Measurements from ENCODE around the gene TPD52L1. TPM values are rescaled to one million over a fixed set of nuclear protein-coding genes. Genes with fewer than 3 reads are reported as not detected.

TPD52L1 gene
- total and polyA plus RNA-seq, 2 experiments from 2014 or later = 5.1 to 12.3 TPM

DNA sequence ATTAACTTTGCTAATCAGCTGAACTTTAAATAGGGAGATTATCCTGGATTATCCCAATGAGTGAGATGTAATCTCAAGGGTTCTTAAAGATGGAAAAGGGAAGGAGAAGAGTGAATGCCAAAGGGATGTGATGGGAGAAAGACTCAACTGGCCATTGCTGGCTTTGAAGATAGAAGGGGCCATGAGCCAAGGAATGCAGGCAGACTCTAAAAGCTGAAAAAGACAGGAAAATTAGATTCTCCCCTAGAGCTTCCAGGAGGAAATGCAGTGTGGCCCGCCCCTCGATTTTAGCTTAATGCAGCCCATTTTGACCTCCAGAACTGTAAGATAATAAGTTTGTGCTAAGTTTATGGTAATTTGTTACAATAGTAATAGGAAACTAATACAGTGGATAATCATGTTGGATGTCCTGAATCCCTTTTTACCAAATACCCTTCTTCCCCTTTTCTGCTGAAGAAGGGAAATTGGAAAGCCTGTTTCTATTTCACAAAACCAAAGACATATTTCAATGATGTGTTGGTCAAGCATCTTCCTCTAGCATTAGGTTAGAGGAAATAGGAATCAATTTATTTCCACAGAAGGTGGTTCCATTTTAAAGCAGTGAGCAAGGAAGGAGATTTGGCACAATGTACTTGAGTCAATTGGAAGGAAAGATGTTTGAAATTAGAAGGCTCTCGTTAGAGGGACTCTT lies 151.5 kb downstream of the TPD52L1 start:
- in situ Hi-C loops (cut with MboI) = loop anchor here (10.0 kb wide), 2 partner anchors 430 to 650 kb away; partner anchors contain the start of gene HINT3
- Histone ChIP-seq H3K27me3 (replicated peaks; ENCODE audit: insufficient read depth) (peaks cover 6% of the 10 kb centered on the region; the same call in 1 of the 2 replicates), H3K9ac (no peak overlapping the region), H3K4me1 (ENCODE audit: insufficient read depth) (peaks cover 7% of the 10 kb centered on the region), H3K9me3 (ENCODE audit: low read depth) (no peaks in the 10 kb centered on the region), H3K4me3 (no peak overlapping the region), H3K79me2 (ENCODE audit: insufficient read depth) (peaks cover 8% of the 10 kb centered on the region), H3K27ac (no peak overlapping the region), H2AFZ (no peak overlapping the region), H3K36me3 (ENCODE audit: low read depth) (no peaks in the 10 kb centered on the region), H3F3A (ENCODE audit: insufficient read depth) (peaks cover 22% of the 10 kb centered on the region), H3K4me2 (ENCODE audit: unreplicated experiment) (no peak overlapping the region), H3K9me2 (ENCODE audit: insufficient read depth) (no peaks in the 10 kb centered on the region), H4K20me1 (ENCODE audit: insufficient read depth) (no peaks in the 10 kb centered on the region)
- TF ChIP-seq EZH2 (IDR thresholded peaks at IDR 0.05; ENCODE audit: insufficient read depth, poor library complexity, severe bottlenecking) = no peak
- DNase-seq = no peak
- 67 to 72% methylated on average over 3 of the region's 3 CpGs for WGBS, 2 experiments (ENCODE audit: low coverage in 1 of 2, low lambda C conversion rate in 2 of 2, missing lambda C conversion rate in 2 of 2)

DNA sequence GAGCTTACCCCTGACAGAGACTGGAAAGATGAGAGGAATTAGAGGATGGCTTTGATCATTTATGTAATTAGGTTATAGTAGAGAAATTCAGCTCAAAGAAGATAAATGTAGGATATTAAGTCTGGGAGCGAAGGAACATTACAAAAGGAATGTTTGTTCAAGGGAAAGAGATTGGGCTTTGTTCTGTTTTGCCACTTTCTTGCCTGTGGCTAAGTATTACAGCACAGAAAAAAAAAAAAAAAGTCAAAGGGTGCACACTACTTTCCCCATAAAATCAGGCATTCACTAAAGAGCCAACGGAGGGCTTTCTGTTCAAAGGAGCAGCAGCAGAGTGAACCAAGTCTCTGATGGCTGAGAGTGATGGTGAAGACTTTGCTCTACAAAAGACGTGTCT lies 153.2 kb downstream of the TPD52L1 start:
- in situ Hi-C loops (cut with MboI) = loop anchor here (10.0 kb wide), 2 partner anchors 432 to 648 kb away; partner anchors contain the start of gene HINT3
- Histone ChIP-seq H3K27ac (no peak overlapping the region), H3K4me1 (ENCODE audit: insufficient read depth) (no peaks in the 10 kb centered on the region), H3F3A (ENCODE audit: insufficient read depth) (peaks cover 13% of the 10 kb centered on the region), H3K9me3 (ENCODE audit: low read depth) (no peaks in the 10 kb centered on the region), H2AFZ (no peak overlapping the region), H3K9me2 (ENCODE audit: insufficient read depth) (no peaks in the 10 kb centered on the region), H3K4me3 (no peak overlapping the region), H3K27me3 (replicated peaks; ENCODE audit: insufficient read depth) (peaks cover 6% of the 10 kb centered on the region; the same call in 1 of the 2 replicates), H3K9ac (no peak overlapping the region), H3K36me3 (ENCODE audit: low read depth) (no peaks in the 10 kb centered on the region), H3K79me2 (ENCODE audit: insufficient read depth) (no peaks in the 10 kb centered on the region), H4K20me1 (ENCODE audit: insufficient read depth) (no peaks in the 10 kb centered on the region), H3K4me2 (ENCODE audit: unreplicated experiment) (no peak overlapping the region)
- DNase-seq = no peak
- TF ChIP-seq EZH2 (IDR thresholded peaks at IDR 0.05; ENCODE audit: insufficient read depth, poor library complexity, severe bottlenecking) (no peak), EZH2phosphoT487 (IDR thresholded peaks at IDR 0.05; ENCODE audit: insufficient read depth, low read depth) (no peak)
- WGBS, 2 experiments (ENCODE audit: low coverage in 1 of 2, low lambda C conversion rate in 2 of 2, missing lambda C conversion rate in 2 of 2) = 44 to 49% methylated on average over 3 of the region's 3 CpGs

DNA sequence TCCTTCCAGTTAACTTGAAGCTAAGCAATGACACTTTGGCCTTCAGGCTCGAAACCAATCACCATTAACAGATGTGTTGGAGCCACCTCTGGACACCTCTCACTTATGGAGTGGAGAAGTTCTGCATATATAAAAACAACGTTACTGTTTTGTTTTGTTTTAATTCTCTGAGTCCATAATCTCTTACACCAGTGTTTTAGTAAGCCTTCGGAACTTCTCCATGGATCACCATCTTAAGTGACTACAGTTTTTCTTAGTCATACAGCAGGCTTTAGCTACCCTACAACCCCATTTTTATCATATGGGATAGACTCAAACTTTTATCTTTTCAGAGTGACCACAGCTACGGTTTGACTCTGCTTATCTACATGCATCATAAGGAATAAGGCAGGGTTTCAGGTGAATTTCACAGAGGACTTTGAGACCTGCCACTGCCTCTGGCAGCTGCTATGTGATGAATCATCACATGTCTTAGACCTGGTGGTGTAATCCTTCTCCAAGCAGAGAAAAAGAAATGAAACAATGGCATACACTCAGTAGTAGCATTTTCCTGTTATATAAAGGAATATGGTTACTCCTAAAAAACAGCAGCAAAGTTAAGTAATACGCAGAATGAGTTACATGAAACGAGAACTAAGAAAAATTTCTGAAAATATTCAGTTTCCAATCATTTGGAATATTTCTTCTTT lies 153.7 kb downstream of the TPD52L1 start:
- Histone ChIP-seq H2AFZ (no peak overlapping the region), H3K27ac (no peak overlapping the region), H3K4me2 (ENCODE audit: unreplicated experiment) (no peak overlapping the region), H3F3A (ENCODE audit: insufficient read depth) (peaks cover 9% of the 10 kb centered on the region), H3K9me3 (ENCODE audit: low read depth) (no peaks in the 10 kb centered on the region), H3K4me1 (ENCODE audit: insufficient read depth) (no peaks in the 10 kb centered on the region), H3K4me3 (no peak overlapping the region), H4K20me1 (ENCODE audit: insufficient read depth) (no peaks in the 10 kb centered on the region), H3K9me2 (ENCODE audit: insufficient read depth) (no peaks in the 10 kb centered on the region), H3K36me3 (ENCODE audit: low read depth) (no peaks in the 10 kb centered on the region), H3K9ac (no peak overlapping the region), H3K79me2 (ENCODE audit: insufficient read depth) (no peaks in the 10 kb centered on the region), H3K27me3 (replicated peaks; ENCODE audit: insufficient read depth) (peaks cover 6% of the 10 kb centered on the region; the same call in 1 of the 2 replicates)
- peak; percentile 55 for DNase-seq
- WGBS, 2 experiments (ENCODE audit: low coverage in 1 of 2, low lambda C conversion rate in 2 of 2, missing lambda C conversion rate in 2 of 2) = 84 to 85% methylated on average over 6 of the region's 6 CpGs
- TF ChIP-seq EZH2 (IDR thresholded peaks at IDR 0.05; ENCODE audit: insufficient read depth, poor library complexity, severe bottlenecking) = no peak
- no peak for TF ChIP-seq EZH2phosphoT487 (IDR thresholded peaks at IDR 0.05; ENCODE audit: insufficient read depth, low read depth)
- in situ Hi-C loops (cut with MboI) = loop anchor here (10.0 kb wide), 2 partner anchors 432 to 648 kb away; partner anchors contain the start of gene HINT3

DNA sequence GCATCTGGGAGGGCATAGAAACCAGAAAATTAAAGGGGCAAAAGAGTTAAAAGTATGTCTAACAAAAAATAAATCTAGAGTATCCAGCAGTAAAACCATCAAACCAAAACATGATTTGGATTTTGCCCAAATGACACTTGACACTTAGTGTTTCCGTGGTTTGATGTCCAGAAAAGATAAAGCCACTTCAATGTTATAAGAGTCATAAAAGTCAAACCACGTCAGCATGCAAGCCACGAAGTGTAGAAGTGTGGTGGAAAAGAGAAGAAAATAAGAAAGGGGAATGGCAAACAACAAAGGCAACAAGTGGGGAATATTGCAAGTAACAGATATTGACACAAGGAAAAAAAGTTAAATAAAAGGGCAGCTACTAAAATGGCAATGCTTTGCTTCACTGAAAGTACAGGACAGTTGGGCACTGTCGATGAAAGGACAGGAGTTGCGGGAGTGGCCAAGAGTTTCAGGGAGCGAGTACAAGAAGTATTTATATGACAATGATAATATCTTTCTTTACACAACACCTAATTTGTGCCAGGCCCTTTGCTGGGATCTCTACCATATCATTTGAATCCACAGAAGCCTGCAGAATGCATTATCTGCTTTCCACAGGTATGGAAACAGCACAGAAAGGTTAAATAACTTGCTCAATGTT lies 154.5 kb downstream of the TPD52L1 start:
- Histone ChIP-seq H3K9me3 (ENCODE audit: low read depth) (no peaks in the 10 kb centered on the region), H3K79me2 (ENCODE audit: insufficient read depth) (no peaks in the 10 kb centered on the region), H3K9me2 (ENCODE audit: insufficient read depth) (no peaks in the 10 kb centered on the region), H3K4me1 (ENCODE audit: insufficient read depth) (no peaks in the 10 kb centered on the region), H3K27ac (no peak overlapping the region), H3K9ac (no peak overlapping the region), H3K4me3 (no peak overlapping the region), H3K4me2 (ENCODE audit: unreplicated experiment) (no peak overlapping the region), H4K20me1 (ENCODE audit: insufficient read depth) (no peaks in the 10 kb centered on the region), H3F3A (ENCODE audit: insufficient read depth) (0 out of 2 replicates have a peak, but pooled peaks cover under 1% of the 10 kb centered on the region), H3K27me3 (replicated peaks; ENCODE audit: insufficient read depth) (peaks cover 6% of the 10 kb centered on the region; the same call in 1 of the 2 replicates), H2AFZ (no peak overlapping the region), H3K36me3 (ENCODE audit: low read depth) (no peaks in the 10 kb centered on the region)
- in situ Hi-C loops (cut with MboI) = loop anchor here (10.0 kb wide), 2 partner anchors 433 to 647 kb away; partner anchors contain the start of gene HINT3
- DNase-seq = no peak
- 54 to 60% methylated on average over 6 of the region's 6 CpGs for WGBS, 2 experiments (ENCODE audit: low coverage in 1 of 2, low lambda C conversion rate in 2 of 2, missing lambda C conversion rate in 2 of 2)
- TF ChIP-seq EZH2 (IDR thresholded peaks at IDR 0.05; ENCODE audit: insufficient read depth, poor library complexity, severe bottlenecking) = no peak
- TF ChIP-seq EZH2phosphoT487 (IDR thresholded peaks at IDR 0.05; ENCODE audit: insufficient read depth, low read depth) = no peak
